GM12878 (cell line): ENCODE results near the gene PIK3C3.

Experiments used
- BHLHE40 ChIP-seq, 2 experiments: fragments of 450-650 bp in 1 of 2; IDR thresholded peaks; 2 replicates each; pipeline ENCODE4 v1.6.1; 2011 to 2017; ENCODE audit warnings: low read depth in 2 of 2, borderline replicate concordance in 1 of 2, improper control_type of control experiment in 1 of 2, low read length in 1 of 2, mild to moderate bottlenecking in 1 of 2
- BRCA1 ChIP-seq: IDR thresholded peaks from 2 replicates; pipeline ENCODE4 v1.6.1; 2011; ENCODE audit warnings: low read depth, low read length, improper control_type of control experiment
- CEBPB ChIP-seq, 2 experiments: fragments of 150-350 bp in 1 of 2; IDR thresholded peaks; 2 replicates each; pipeline ENCODE4 v1.6.1; 2012 to 2014; ENCODE audit warnings: low read depth in 2 of 2, low read length in 2 of 2, borderline replicate concordance in 1 of 2, inconsistent platforms in 1 of 2
- CREB1 ChIP-seq: IDR thresholded peaks from 2 replicates; pipeline ENCODE4 v1.6.1; 2012; ENCODE audit warnings: low read depth, mild to moderate bottlenecking, inconsistent platforms
- ETV6 ChIP-seq, 2 experiments: fragments of 450-650 bp in 1 of 2; IDR thresholded peaks in 1 of 2; conservative IDR thresholded peaks in 1 of 2; 2 replicates each; pipeline ENCODE4 v1.6.1; 2014; ENCODE audit warnings: antibody characterized with exemption in 1 of 2, borderline replicate concordance in 1 of 2, low read depth in 1 of 2, mild to moderate bottlenecking in 1 of 2, moderate library complexity in 1 of 2
- FOXK2 ChIP-seq: fragments of 450-650 bp; IDR thresholded peaks from 2 replicates; pipeline ENCODE4 v1.6.1; 2017; ENCODE audit warnings: mild to moderate bottlenecking, moderate library complexity
- NR2F1 ChIP-seq: fragments of 450-650 bp; conservative IDR thresholded peaks from 2 replicates; pipeline ENCODE4 v1.6.1; 2017; ENCODE audit warnings: mild to moderate bottlenecking
- POLR2AphosphoS2 ChIP-seq: IDR thresholded peaks from 2 replicates; pipeline ENCODE4 v1.6.1; 2011; ENCODE audit warnings: low read depth, mild to moderate bottlenecking, low read length, improper control_type of control experiment, moderate library complexity
- POLR2AphosphoS5 ChIP-seq: IDR thresholded peaks from 2 replicates; pipeline ENCODE4 v1.6.1; 2011; ENCODE audit warnings: mild to moderate bottlenecking, low read length, inconsistent platforms
- SP1 ChIP-seq: IDR thresholded peaks from one replicate; pipeline ENCODE4 v1.6.1; 2011; ENCODE audit warnings: low read depth, low read length
- TF ChIP-seq, protein P1 (sequence below), 3 experiments: IDR thresholded peaks in 2 of 3; conservative IDR thresholded peaks in 1 of 3; 2 replicates each; pipeline ENCODE4 v1.5.1; 2011; ENCODE audit warnings: low read depth in 3 of 3, low read length in 3 of 3, mild to moderate bottlenecking in 3 of 3, control low read depth in 2 of 3, moderate library complexity in 2 of 3, inconsistent platforms in 1 of 3, mixed read lengths in 1 of 3; ENCODE audit not compliant: control insufficient read depth in 2 of 3, insufficient read depth in 1 of 3; ENCODE audit errors: extremely low read depth in 1 of 3

GRCh38 chr18:42033137-42033810 lies 78.2 kb downstream of the PIK3C3 start:
- no peak for TF ChIP-seq POLR2AphosphoS2
- no peak for TF ChIP-seq BRCA1
- no peak for TF ChIP-seq CEBPB (IDR thresholded peaks at IDR 0.05; ENCODE audit: borderline replicate concordance in 1 of 2, low read depth in 2 of 2, low read length in 2 of 2)
- TF ChIP-seq POLR2AphosphoS5 = no peak
- no peak for TF ChIP-seq SP1
- TF ChIP-seq CREB1 = no peak
- no peak for TF ChIP-seq BHLHE40 (IDR thresholded peaks at IDR 0.05; ENCODE audit: borderline replicate concordance in 1 of 2, low read depth in 2 of 2, low read length in 1 of 2)
- TF ChIP-seq FOXK2 = no peak
- TF ChIP-seq ETV6 (conservative IDR thresholded peaks at IDR 0.05 in 1 of 2, IDR thresholded peaks at IDR 0.05 in 1 of 2; ENCODE audit: borderline replicate concordance in 1 of 2, low read depth in 1 of 2) = no peak
- TF ChIP-seq, protein P1, sequence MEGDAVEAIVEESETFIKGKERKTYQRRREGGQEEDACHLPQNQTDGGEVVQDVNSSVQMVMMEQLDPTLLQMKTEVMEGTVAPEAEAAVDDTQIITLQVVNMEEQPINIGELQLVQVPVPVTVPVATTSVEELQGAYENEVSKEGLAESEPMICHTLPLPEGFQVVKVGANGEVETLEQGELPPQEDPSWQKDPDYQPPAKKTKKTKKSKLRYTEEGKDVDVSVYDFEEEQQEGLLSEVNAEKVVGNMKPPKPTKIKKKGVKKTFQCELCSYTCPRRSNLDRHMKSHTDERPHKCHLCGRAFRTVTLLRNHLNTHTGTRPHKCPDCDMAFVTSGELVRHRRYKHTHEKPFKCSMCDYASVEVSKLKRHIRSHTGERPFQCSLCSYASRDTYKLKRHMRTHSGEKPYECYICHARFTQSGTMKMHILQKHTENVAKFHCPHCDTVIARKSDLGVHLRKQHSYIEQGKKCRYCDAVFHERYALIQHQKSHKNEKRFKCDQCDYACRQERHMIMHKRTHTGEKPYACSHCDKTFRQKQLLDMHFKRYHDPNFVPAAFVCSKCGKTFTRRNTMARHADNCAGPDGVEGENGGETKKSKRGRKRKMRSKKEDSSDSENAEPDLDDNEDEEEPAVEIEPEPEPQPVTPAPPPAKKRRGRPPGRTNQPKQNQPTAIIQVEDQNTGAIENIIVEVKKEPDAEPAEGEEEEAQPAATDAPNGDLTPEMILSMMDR (IDR thresholded peaks at IDR 0.05 in 2 of 3, conservative IDR thresholded peaks at IDR 0.05 in 1 of 3; ENCODE audit: control insufficient read depth in 2 of 3, extremely low read depth in 1 of 3, insufficient read depth in 1 of 3, low read depth in 3 of 3, low read length in 3 of 3) = no peak
- no peak for TF ChIP-seq NR2F1
